MCF 10A (cell line): ENCODE data around the gene ARHGAP12. TPM values are rescaled to one million over a fixed set of nuclear protein-coding genes. Genes with fewer than 3 reads are reported as not detected.

Source experiments
- BruUV-seq: library from RNA; stranded (reverse); fragments of 400-500 nt; replicated peaks from 2 replicates; lab custom pipeline; 2021; lab: Mats Ljungman, UMichigan
- CTCF ChIA-PET: fragments of 300-600 bp; sonication (Branson Sonifier 250); formaldehyde crosslinking; extraction: SDS; loops from one replicate; lab custom pipeline; 2021; ENCODE audit warnings: antibody characterized with exemption, inconsistent platforms; lab: Yijun Ruan, JAX
- POLR2A ChIA-PET: fragments of 300-600, 350-650 bp; sonication (Branson Sonifier 250); formaldehyde crosslinking; extraction: SDS; loops from one replicate; lab custom pipeline; 2020; ENCODE audit warnings: antibody characterized with exemption, inconsistent platforms; lab: Yijun Ruan, JAX
- DNase-seq: peaks from one replicate; pipeline ENCODE4 v3.0.0-alpha.2; 2018; ENCODE audit not compliant: unreplicated experiment
- H3K27ac Mint-ChIP-seq: one replicate; pipeline ENCODE4 v1.8.0; 2022; ENCODE audit warnings: mild to moderate bottlenecking, low read depth, mixed read lengths; ENCODE audit not compliant: unreplicated experiment
- H3K27me3 Mint-ChIP-seq: one replicate; pipeline ENCODE4 v1.8.0; 2022; ENCODE audit warnings: mixed read lengths; ENCODE audit not compliant: insufficient read depth, unreplicated experiment
- H3K36me3 Mint-ChIP-seq: one replicate; pipeline ENCODE4 v1.8.0; 2022; ENCODE audit warnings: mild to moderate bottlenecking, moderate library complexity, mixed read lengths; ENCODE audit not compliant: insufficient read depth, unreplicated experiment
- H3K4me1 Mint-ChIP-seq: one replicate; pipeline ENCODE4 v1.8.0; 2022; ENCODE audit warnings: mixed read lengths; ENCODE audit not compliant: insufficient read depth, unreplicated experiment
- H3K4me3 Mint-ChIP-seq: one replicate; pipeline ENCODE4 v1.8.0; 2022; ENCODE audit warnings: mild to moderate bottlenecking, moderate library complexity, mixed read lengths; ENCODE audit not compliant: unreplicated experiment
- H3K9me3 Mint-ChIP-seq: one replicate; pipeline ENCODE4 v1.8.0; 2022; ENCODE audit warnings: mixed read lengths; ENCODE audit not compliant: unreplicated experiment
- intact Hi-C: fragments of 100-400 bp; cut with micrococcal nuclease; formaldehyde crosslinking; loops from 2 replicates; pipeline ENCODE4 v1.14.1; 2022
- total RNA-seq: library from RNA; stranded (reverse); gene quantifications from 2 replicates; pipeline ENCODE4 v1.2.3, GENCODE V29; 2022
- TF ChIP-seq, protein P1 (sequence below): fragments of 200-600 bp; IDR thresholded peaks from one replicate; pipeline ENCODE4 v1.8.0; 2022; ENCODE audit warnings: antibody characterized with exemption, mild to moderate bottlenecking; ENCODE audit not compliant: unreplicated experiment

ARHGAP12 gene
- total RNA-seq, 1 experiment from 2014 or later = 26.0 TPM

DNA sequence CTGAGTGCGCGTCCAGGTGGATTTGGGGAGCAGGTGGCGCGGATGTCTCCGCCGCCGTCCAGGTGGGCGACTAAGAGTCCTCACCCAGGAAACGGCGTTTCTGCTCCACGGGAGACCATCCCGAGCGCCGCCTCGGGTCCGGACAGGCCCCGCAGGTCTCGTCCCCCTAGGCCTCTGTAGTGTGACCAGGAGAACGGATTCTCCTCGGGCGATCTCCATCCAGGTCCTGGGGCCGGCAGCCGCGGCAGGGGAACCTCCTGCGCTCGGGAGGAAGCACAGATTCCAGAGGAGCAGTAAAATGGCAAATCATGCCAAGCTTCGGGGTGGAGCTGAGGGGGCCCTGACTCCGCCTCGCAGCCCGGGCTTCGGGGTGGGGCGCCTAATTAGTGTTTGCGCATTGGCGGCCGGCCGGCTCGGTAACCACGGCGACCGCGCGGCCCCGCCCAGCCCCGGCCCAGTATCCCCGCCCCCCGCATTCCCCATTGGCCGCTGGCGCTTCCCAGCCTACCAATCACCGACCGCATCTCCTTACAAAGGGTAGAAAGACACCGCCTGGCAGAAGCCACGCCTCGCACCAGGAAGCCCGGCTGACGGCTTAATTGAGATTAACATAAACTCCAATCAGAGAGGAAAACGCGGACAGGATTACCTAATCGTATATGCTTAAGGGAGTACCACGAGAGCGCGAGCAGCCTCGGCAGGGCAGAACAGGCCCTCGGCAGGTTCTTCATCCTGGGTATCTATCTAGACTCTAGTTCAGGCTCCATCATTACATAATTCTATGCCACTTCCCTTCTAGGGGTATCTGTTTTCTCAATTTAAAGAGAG is 168.6 kb downstream of the ARHGAP12 start:
- Mint-ChIP-seq H3K27me3 (no peaks in the 10 kb centered on the region), H3K4me3 (peak overlapping the region; percentile 77), H3K9me3 (no peaks in the 10 kb centered on the region), H3K27ac (peak overlapping the region; percentile 81), H3K4me1 (peaks cover 18% of the 10 kb centered on the region), H3K36me3 (no peaks in the 10 kb centered on the region)
- DNase-seq = peak; percentile 98
- BruUV-seq = no TSS peak
- ChIA-PET CTCF (interaction anchor here (0.6 kb wide), 1 partner anchor 1169 kb away, joined by 3 read pairs; no protein-coding TSS in a partner anchor), POLR2A (interaction anchor here (0.6 to 0.8 kb wide), 2 partner anchors 295 to 773 kb away, joined by 3 to 5 read pairs; no protein-coding TSS in a partner anchor)
- TF ChIP-seq, protein P1, sequence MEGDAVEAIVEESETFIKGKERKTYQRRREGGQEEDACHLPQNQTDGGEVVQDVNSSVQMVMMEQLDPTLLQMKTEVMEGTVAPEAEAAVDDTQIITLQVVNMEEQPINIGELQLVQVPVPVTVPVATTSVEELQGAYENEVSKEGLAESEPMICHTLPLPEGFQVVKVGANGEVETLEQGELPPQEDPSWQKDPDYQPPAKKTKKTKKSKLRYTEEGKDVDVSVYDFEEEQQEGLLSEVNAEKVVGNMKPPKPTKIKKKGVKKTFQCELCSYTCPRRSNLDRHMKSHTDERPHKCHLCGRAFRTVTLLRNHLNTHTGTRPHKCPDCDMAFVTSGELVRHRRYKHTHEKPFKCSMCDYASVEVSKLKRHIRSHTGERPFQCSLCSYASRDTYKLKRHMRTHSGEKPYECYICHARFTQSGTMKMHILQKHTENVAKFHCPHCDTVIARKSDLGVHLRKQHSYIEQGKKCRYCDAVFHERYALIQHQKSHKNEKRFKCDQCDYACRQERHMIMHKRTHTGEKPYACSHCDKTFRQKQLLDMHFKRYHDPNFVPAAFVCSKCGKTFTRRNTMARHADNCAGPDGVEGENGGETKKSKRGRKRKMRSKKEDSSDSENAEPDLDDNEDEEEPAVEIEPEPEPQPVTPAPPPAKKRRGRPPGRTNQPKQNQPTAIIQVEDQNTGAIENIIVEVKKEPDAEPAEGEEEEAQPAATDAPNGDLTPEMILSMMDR = no peak
- intact Hi-C loops = no loop called here

DNA sequence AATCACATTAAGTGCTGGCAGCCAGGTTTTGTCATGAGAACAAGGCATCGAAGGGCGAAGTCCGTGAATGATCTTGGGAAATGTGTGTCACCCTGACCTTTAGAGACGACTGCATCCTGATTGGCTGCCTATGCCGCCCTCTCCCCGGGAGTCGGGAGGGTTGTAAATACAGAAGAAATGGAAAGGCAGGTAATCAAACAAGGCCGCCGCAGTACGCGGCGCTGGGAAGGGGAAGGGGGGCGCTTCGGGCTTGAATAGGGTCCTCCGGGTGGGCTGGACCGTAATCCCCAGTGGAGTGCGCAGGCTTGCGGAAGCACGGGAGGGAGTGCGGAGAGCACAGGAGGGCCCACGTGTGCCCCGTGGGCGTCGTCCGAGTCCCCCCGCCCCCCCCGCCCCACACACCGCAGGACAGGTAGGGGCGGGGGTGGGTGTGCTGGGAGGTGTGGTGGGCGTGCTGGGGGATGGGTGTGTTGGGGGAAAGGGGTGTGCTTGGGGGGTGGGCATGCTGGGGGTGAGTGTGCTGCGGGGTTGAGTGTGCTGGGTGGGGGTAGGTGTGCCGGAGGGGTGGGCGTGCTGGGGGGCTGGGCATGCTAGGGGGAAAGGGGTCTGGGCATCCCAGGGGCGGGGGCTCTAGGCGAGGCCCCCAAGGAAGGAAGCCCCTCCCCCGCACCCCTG is 169.4 kb downstream of the ARHGAP12 start:
- H3K4me1 Mint-ChIP-seq = peaks cover 23% of the 10 kb centered on the region
- no peaks in the 10 kb centered on the region for H3K36me3 Mint-ChIP-seq
- no TSS peak for BruUV-seq
- CTCF ChIA-PET = no interaction called here
- peak overlapping the region; percentile 81 for H3K27ac Mint-ChIP-seq
- H3K9me3 Mint-ChIP-seq = no peaks in the 10 kb centered on the region
- TF ChIP-seq, protein P1 = no peak
- DNase-seq = peak; percentile 39
- intact Hi-C loops = no loop called here
- no peaks in the 10 kb centered on the region for H3K27me3 Mint-ChIP-seq
- peak overlapping the region; percentile 77 for H3K4me3 Mint-ChIP-seq
- POLR2A ChIA-PET = no interaction called here

DNA sequence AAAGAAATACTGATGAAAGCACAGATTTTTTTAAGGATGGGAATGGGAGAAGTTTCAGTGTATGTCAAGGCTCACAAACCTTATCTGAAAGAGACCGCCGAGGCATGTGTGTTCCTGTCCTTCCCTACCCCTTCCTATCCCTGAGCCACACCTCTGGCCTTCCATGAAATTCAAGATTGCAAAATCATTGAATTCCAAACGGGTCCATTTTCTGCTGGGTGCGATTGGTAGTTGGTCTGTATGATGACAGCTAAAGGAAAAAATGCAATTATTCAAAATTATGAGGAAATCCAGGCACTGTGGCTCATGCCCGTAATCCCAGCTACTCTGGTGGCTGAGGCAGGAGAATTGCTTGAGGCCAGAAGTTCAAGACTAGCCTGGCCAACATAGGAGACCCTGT is 170.1 kb downstream of the ARHGAP12 start:
- intact Hi-C loops = no loop called here
- Mint-ChIP-seq H3K27me3 (no peaks in the 10 kb centered on the region), H3K27ac (peak overlapping the region; percentile 76), H3K4me3 (peak overlapping the region; percentile 77), H3K36me3 (no peaks in the 10 kb centered on the region), H3K4me1 (peaks cover 23% of the 10 kb centered on the region), H3K9me3 (no peaks in the 10 kb centered on the region)
- DNase-seq = peak; percentile 77
- POLR2A ChIA-PET = no interaction called here
- CTCF ChIA-PET = no interaction called here
- TSS peak; percentile 67 for BruUV-seq
- TF ChIP-seq, protein P1 = no peak

DNA sequence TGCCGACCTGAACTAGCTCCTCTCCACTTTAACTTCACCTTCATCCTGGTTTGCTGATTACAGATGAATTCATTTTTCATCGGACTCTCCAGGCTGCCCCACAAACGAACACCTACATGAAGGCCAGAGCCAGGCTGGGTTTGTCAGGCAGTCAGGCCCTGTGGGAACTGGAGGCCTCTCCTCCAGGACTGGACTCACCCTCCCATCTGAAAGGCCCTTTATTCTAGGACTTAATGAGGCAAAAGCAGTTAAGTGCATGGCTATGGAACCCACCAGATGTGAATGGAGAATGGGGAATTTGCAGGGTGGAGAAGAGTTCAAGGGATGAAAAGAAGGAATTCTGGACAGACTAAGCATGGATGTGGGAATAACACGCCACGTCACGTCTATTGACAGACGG is 170.8 kb downstream of the ARHGAP12 start:
- Mint-ChIP-seq H3K9me3 (no peaks in the 10 kb centered on the region), H3K36me3 (no peaks in the 10 kb centered on the region), H3K4me3 (no peak overlapping the region), H3K27me3 (no peaks in the 10 kb centered on the region), H3K27ac (no peak overlapping the region), H3K4me1 (peaks cover 23% of the 10 kb centered on the region)
- ChIA-PET CTCF (no interaction called here), POLR2A (no interaction called here)
- intact Hi-C loops = no loop called here
- no TSS peak for BruUV-seq
- DNase-seq = no peak
- TF ChIP-seq, protein P1 = no peak
